Astrocyte of the cerebellum (primary cell): ENCODE measurements around the gene PCSK6.
"Not testable (repeated sequence)": the region's sequence is repeated elsewhere in the genome, so short reads cannot be mapped to it uniquely, and the experiment has no call there.

Source experiments
- DNase-seq: peaks from one replicate; pipeline ENCODE4 v3.0.0-alpha.2; 2011; ENCODE audit warnings: low read depth
- H3K4me3 ChIP-seq: 2 replicates; pipeline ENCODE4 v1.5.1; 2011; ENCODE audit warnings: mild to moderate bottlenecking, low read depth, low read length, moderate library complexity
- CTCF ChIP-seq: IDR thresholded peaks from 2 replicates; pipeline ENCODE4 v1.5.1; 2012; ENCODE audit warnings: low read length, low read depth, moderate library complexity, mild to moderate bottlenecking; ENCODE audit errors: missing control alignments
- in situ Hi-C: cut with HindIII; loops from 2 replicates; pipeline ENCODE4 v1.10.0; 2017; ENCODE audit warnings: low sequenced_read_pairs

Gene PCSK6

GRCh38 chr15:101424984-101425383 is 64.5 kb downstream of the PCSK6 start:
- no peak overlapping the region for H3K4me3 ChIP-seq

GRCh38 chr15:101420232-101420631 is 69.3 kb downstream of the PCSK6 start:
- in situ Hi-C loops = no loop called here
- no peak overlapping the region for H3K4me3 ChIP-seq
- no peak for DNase-seq
- no peak for TF ChIP-seq CTCF

More at GRCh38 chr15:101424984-101425383, 64.5 kb downstream of the PCSK6 start:
- DNase-seq = no peak
- TF ChIP-seq CTCF = no peak
- in situ Hi-C loops = no loop called here

- H3K4me3 ChIP-seq, in situ Hi-C loops, DNase-seq: not testable (repeated sequence)
Measured at GRCh38 chr15:101416475-101416874, 73.0 kb downstream of the PCSK6 start.

- no peak overlapping the region for H3K4me3 ChIP-seq
- in situ Hi-C loops = no loop called here
- DNase-seq = no peak
- no peak for TF ChIP-seq CTCF
Measured at GRCh38 chr15:101413239-101413638, 76.3 kb downstream of the PCSK6 start.

- no peak for DNase-seq
- in situ Hi-C loops = no loop called here
- TF ChIP-seq CTCF = no peak
- no peak overlapping the region for H3K4me3 ChIP-seq
Measured at GRCh38 chr15:101411581-101411980, 77.9 kb downstream of the PCSK6 start.

- TF ChIP-seq CTCF = no peak
- no peak for DNase-seq
- in situ Hi-C loops = no loop called here
- H3K4me3 ChIP-seq = no peak overlapping the region
Measured at GRCh38 chr15:101411085-101411484, 78.4 kb downstream of the PCSK6 start.

- in situ Hi-C loops = no loop called here
- TF ChIP-seq CTCF = no peak
- H3K4me3 ChIP-seq = no peak overlapping the region
- no peak for DNase-seq
Measured at GRCh38 chr15:101410612-101411011, 78.9 kb downstream of the PCSK6 start.
